ENCODE data around the gene SLC5A3.

DNA sequence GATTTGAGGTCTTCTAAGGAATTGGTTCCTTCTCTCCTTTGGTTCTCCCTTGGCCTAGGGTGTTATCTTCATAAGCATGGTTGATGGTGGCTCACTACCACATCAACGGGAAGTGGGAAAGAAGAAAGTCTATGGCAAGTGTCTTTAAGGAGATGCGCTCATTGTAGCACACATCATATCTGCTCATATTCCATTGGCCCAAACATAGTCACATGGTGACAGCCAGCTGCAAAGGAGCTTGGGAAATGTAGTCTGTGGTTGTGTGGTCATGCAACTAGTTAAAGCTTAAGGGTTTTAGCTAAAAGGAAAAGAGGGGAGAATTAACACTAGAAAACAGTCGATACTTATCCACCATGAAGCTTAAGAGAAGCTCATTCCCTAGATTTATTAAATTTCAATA lies 11.4 kb upstream of the SLC5A3 start:
- TF ChIP-seq, protein P1, sequence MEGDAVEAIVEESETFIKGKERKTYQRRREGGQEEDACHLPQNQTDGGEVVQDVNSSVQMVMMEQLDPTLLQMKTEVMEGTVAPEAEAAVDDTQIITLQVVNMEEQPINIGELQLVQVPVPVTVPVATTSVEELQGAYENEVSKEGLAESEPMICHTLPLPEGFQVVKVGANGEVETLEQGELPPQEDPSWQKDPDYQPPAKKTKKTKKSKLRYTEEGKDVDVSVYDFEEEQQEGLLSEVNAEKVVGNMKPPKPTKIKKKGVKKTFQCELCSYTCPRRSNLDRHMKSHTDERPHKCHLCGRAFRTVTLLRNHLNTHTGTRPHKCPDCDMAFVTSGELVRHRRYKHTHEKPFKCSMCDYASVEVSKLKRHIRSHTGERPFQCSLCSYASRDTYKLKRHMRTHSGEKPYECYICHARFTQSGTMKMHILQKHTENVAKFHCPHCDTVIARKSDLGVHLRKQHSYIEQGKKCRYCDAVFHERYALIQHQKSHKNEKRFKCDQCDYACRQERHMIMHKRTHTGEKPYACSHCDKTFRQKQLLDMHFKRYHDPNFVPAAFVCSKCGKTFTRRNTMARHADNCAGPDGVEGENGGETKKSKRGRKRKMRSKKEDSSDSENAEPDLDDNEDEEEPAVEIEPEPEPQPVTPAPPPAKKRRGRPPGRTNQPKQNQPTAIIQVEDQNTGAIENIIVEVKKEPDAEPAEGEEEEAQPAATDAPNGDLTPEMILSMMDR (IDR thresholded peaks at IDR 0.05), result no peak
- no peak for TF ChIP-seq POLR2A (IDR thresholded peaks at IDR 0.05)
